Activated CD4-positive, alpha-beta T cell treated with anti-CD3 and anti-CD28 coated beads, Interleukin-2, Interleukin-6, amounts not matched to agents 100 ng/mL and 50 ng/mL, durations not matched to agents 16 hours and 8 hours (primary cell): ENCODE data around the gene AMY1C.
"Not testable (repeated sequence)": the region's sequence is repeated elsewhere in the genome, so short reads cannot be mapped to it uniquely, and the experiment has no call there.

ENCODE experiments used
- DNase-seq: peaks from one replicate; pipeline ENCODE4 v3.0.0-alpha.2; 2020

Gene AMY1C

DNA sequence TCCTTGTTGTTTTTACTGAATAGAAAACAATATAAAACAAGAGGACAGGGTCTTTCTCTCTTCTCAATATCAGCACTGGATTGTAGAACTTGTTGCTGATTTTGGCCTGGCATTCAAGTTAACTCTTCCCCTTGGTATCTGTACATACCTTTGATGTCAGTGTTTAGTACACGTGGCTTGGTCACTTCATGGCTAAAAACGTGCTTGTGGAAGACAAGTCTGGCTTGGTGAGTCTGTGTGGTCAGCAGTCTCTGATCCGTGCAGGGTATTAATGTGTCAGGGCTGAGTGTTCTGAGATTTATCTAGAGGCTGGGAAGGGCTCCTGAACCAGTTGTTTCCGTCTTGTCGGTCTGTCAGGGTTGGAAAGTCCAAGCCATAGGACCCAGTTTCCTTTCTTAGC, at the start of gene AMY1C:
AMY1C (plus strand) TSS at position 301 of the 400 bp plus-strand sequence. CDS start 572 bp downstream, outside the sequence.
- not testable (repeated sequence) for DNase-seq

DNA sequence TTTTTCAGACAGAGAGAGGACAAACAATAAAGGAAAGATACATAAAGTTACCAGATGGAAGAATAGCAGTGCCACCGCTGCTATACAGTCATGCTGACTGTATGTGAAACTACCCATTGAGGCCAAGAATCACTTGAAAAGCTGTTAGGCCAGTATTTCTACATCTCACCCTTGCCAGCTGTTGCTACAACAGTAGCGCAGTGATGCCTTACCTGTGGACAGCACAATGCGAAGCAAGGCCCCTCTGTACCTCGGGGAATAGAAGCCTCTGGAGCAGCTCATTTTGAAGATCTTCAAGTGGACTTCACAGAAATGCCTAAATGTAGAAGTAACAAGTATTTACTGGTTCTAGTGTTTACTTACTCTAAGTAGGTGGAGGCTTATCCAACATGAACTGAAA, 49.0 kb upstream of the AMY1C start:
- DNase-seq: not testable (repeated sequence)

DNA sequence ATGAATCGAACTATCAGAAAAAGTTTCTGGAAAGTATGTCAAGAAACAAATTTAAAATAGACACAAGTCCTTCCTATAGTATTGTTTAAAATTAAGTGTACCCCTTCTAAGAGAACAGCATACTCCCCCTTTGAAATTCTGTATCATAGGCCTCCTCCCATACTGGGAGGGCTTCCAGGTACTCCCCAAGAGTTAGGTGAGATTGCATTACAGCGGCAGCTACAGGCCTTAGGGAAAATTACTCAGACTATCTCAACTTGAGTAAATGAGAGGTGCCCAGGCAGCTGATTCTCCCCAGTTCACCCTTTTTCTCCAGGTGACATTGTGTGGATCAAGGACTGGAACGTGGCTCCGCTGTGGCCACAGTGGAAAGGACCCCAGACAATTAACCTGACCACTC, 48.4 kb upstream of the AMY1C start:
- not testable (repeated sequence) for DNase-seq

DNA sequence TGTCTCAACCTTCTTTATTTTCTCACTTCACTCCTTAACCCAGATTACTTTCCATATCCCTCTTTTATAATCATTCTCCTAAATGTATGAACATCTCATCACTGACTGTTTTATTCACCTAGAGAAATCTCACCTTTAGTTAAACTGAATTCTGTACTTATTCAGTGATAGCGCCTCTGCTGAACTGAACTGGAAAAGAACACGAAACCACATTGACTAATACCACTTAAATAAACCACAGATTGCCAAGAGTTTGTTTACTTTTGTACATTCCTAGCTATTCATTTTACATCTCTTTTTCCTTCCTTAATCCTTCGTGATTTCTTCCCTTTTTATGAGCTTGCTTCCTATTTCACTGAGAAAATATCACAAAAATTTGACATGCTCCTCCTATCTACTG, 42.0 kb upstream of the AMY1C start:
- DNase-seq: not testable (repeated sequence)

DNA sequence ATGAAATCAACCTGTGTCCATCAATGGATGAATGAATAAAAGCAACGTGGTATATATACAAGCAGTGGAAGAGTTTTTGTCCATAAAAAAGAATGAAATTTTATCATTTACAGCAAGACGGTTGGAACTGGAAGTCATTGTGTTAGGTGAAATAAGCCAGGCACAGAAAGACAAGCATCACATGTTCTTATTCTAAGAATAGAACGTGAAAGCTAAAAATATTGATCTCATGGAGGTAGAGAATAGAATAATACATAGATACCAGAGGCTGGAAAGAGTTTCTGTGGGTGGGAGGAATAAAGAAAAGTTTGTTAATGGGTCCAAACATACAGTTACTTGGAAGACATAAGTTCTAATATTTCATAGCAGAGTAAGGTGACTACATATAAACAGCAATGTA, 39.3 kb upstream of the AMY1C start:
- not testable (repeated sequence) for DNase-seq

DNA sequence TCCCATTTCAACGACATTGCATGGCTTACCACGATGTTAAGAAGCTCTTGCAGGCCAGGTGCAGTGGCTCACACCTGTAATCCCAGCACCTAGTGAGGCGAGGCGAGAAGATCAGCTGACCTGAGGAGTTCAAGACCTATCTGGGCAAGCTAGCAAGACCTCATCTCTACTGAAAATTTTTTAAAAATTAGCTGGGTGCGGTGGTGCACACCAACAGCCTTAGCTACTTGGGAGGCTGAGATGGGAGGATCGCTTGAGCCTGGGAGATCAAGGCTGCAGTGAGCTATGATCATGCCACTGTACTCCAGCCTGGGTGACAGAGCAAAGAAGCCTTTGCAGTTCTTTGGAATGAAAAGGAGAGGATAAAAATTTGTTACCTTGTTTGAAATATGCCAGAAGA, 32.3 kb upstream of the AMY1C start:
- not testable (repeated sequence) for DNase-seq

DNA sequence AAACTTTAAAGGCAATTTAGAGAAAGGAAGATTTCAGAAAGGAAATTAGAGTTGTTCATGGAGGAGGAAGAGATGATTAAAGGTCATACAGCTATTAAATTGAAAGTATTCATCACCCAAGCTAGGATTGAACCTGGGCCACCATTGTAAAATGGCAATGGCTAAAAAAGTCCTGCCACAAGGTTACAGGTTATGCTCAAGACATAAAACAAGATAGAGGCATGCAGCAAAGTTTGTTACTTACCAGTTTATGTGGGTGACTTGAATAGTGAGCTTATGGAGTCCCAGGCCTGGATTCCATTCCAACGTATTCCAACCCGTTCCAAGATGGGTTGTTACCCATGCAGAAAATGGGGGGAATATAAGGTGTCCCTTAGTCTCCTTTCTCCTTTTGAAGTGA, 28.2 kb upstream of the AMY1C start:
- DNase-seq: not testable (repeated sequence)

DNA sequence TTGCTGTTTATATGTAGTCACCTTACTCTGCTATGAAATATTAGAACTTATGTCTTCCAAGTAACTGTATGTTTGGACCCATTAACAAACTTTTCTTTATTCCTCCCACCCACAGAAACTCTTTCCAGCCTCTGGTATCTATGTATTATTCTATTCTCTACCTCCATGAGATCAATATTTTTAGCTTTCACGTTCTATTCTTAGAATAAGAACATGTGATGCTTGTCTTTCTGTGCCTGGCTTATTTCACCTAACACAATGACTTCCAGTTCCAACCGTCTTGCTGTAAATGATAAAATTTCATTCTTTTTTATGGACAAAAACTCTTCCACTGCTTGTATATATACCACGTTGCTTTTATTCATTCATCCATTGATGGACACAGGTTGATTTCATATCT, 14.4 kb upstream of the AMY1C start:
- DNase-seq: not testable (repeated sequence)

DNA sequence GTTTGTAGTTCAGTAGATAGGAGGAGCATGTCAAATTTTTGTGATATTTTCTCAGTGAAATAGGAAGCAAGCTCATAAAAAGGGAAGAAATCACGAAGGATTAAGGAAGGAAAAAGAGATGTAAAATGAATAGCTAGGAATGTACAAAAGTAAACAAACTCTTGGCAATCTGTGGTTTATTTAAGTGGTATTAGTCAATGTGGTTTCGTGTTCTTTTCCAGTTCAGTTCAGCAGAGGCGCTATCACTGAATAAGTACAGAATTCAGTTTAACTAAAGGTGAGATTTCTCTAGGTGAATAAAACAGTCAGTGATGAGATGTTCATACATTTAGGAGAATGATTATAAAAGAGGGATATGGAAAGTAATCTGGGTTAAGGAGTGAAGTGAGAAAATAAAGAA, 11.7 kb upstream of the AMY1C start:
- not testable (repeated sequence) for DNase-seq

DNA sequence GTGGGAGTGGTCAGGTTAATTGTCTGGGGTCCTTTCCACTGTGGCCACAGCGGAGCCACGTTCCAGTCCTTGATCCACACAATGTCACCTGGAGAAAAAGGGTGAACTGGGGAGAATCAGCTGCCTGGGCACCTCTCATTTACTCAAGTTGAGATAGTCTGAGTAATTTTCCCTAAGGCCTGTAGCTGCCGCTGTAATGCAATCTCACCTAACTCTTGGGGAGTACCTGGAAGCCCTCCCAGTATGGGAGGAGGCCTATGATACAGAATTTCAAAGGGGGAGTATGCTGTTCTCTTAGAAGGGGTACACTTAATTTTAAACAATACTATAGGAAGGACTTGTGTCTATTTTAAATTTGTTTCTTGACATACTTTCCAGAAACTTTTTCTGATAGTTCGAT, 5.2 kb upstream of the AMY1C start:
- not testable (repeated sequence) for DNase-seq

DNA sequence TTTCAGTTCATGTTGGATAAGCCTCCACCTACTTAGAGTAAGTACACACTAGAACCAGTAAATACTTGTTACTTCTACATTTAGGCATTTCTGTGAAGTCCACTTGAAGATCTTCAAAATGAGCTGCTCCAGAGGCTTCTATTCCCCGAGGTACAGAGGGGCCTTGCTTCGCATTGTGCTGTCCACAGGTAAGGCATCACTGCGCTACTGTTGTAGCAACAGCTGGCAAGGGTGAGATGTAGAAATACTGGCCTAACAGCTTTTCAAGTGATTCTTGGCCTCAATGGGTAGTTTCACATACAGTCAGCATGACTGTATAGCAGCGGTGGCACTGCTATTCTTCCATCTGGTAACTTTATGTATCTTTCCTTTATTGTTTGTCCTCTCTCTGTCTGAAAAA, 4.7 kb upstream of the AMY1C start:
- DNase-seq: not testable (repeated sequence)

DNA sequence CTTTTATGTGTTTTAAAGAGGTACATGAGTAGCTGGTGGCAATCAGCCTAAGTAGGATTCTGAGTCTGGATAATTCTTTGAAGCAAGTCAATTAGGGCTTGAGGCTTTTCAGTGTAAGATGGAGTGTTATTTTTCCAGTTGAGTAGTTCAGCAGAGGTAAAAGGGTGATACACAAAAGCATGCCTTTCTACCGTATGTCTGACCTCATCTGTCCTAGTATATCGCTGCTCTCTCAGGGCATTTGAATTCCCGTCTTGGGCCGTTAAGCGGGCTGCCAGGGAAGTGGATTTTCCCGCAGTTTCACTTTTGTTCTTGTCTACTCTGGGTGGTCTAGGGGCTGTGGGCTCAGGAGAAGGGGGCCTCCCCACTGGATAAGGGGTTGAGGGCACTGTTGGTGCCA, 1.4 kb upstream of the AMY1C start:
- DNase-seq: not testable (repeated sequence)

DNA sequence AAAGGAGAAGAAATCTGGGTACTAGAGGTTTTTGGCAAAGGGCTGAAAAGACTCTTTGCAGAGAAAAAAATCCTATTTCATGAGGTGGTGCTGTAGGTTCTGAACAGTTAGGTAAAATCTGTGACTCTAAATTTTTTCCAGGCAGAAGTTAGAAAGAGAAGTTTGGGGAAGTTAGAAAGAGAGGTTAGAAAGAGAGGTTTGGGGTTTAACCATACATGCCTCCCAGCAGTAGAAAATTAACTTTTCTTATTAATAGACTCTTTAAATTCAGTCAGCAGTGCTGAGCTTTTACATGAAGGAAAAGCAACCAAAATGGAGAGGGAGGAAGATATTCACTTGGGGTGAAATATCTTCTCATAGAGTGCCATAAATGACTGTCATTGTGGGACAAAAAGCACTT, 12.2 kb downstream of the AMY1C start:
- DNase-seq: no peak

DNA sequence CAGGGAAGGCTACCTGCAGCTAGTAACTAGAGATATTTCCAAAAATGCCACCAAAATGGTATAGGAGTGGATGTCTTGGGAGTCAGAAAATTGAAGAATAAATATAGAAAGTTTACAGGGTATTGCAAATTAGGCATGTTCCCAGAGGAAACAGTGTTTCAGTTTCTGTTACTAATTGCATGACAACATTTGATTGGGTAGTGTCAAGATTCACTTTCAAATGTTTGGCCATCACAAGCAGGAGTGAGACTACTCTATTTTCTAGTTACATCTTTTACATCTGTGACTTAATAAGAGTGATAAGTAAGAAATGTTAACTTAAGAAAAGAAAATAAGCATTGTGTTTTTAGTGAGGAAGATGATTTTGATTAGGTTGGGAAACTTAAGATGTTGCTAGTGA, 30.2 kb downstream of the AMY1C start:
- DNase-seq: no peak

DNA sequence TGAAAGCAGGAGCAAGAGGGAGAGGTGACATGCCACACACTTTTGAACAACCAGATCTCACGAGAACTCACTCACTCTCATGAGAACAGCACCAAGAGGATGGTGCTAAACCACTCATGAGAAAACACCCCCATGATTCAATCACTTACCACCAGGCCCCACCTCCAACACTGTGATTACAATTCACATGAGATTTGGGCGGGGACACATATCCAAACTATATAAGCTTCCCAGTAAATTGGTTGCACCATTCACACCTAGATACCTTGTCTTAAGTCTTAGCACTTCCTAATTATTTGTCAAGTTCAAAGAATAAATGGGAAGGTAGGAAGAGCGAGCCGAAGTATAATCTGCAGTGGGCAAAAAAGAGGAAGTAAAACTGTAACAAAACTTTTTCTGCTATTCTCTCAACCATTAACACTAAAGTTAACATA, 34.3 kb downstream of the AMY1C start:
- DNase-seq: no peak

DNA sequence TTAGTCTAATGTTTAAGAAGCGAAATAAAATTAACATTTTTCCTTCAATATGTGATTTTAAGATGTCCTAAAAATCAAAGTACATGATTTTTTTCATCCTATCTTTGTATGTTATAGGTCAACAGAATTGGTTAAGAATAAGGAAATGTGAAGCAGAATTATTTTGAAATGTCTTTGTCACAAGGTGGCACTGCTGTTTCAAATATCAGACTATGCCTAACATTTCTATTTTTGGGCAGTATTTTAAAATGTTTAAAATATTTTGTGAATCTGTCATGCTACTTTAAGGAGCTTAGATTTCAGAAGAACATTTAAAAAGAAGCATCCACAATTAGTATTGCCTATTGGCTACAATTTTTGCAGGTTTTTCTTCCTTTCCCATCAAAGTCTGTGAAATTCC, 38.7 kb downstream of the AMY1C start:
- DNase-seq: no peak

DNA sequence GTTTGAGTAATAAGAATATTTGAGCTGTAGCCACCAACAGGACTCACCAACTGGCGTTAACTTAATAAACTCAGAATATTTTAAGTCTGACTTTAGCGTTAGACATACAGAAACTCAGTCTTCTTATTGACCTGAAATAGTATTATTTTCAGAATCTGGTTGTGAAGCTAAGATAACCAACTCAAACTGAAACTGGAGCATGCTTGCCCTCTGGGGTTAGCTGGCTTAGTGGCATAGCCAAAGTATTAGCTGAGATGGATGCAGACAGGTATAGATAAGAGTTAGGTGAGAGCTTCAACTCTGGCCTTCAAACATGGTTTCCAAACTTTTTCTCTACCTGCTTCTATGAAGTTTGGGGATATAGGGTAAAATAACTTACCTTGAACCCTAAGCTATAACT, 40.5 kb downstream of the AMY1C start:
- DNase-seq: no peak
